PC-9 (cell line): Measurements from ENCODE around the gene MAP2K2.

Experiments
- CTCF ChIP-seq: fragments of 200-600 bp; sonication (generic); conservative IDR thresholded peaks from 2 replicates; pipeline ENCODE4 v1.6.1; 2017; ENCODE audit warnings: mixed run types, antibody characterized with exemption, mild to moderate bottlenecking, moderate library complexity
- EZH2 ChIP-seq: fragments of 200-600 bp; sonication (generic); IDR thresholded peaks from 2 replicates; pipeline ENCODE4 v1.8.0; 2017; ENCODE audit warnings: antibody characterized with exemption, low read depth

GRCh38 chr19:4094291-4094690 lies 29.6 kb downstream of the MAP2K2 start:
- TF ChIP-seq CTCF (no peak), EZH2 (no peak)
